Large intestine (tissue), 3 donors: ENCODE measurements around the gene HDAC6. TPM values are rescaled to one million over a fixed set of nuclear protein-coding genes. Genes with fewer than 3 reads are reported as not detected.
"Not testable (repeated sequence)": the region's sequence is repeated elsewhere in the genome, so short reads cannot be mapped to it uniquely, and the experiment has no call there.

Experiments
- DNase-seq, 2 donors: peaks; one replicate each; pipeline versions ENCODE4 v3.0.0 to v3.0.0-alpha.2; 2013
- H3K27ac ChIP-seq: one replicate; pipeline ENCODE4 v1.5.1; 2013; ENCODE audit warnings: low read length
- H3K27me3 ChIP-seq: 2 replicates; pipeline ENCODE4 v1.6.1; 2013; ENCODE audit warnings: low read length; ENCODE audit not compliant: control insufficient read depth, insufficient read depth
- H3K36me3 ChIP-seq: 2 replicates; pipeline ENCODE4 v1.6.1; 2013; ENCODE audit warnings: low read length; ENCODE audit not compliant: control insufficient read depth, insufficient read depth
- H3K4me1 ChIP-seq: one replicate; pipeline ENCODE4 v1.6.1; 2013; ENCODE audit warnings: low read length; ENCODE audit not compliant: control insufficient read depth, insufficient read depth
- H3K4me3 ChIP-seq: one replicate; pipeline ENCODE4 v1.5.1; 2013; ENCODE audit warnings: low read length
- H3K9me3 ChIP-seq: one replicate; pipeline ENCODE4 v1.6.1; 2013; ENCODE audit warnings: mild to moderate bottlenecking, low read depth, low read length, moderate library complexity; ENCODE audit not compliant: control insufficient read depth
- WGBS: methylation state at CpG from one replicate; pipeline ENCODE4 v1.1.5; 2013; ENCODE audit warnings: low lambda C conversion rate; ENCODE audit not compliant: insufficient coverage; 5-methylcytosine and 5-hydroxymethylcytosine counted together
- polyA plus RNA-seq: library from polyadenylated mRNA; unstranded; fragments of 120-200 nt; gene quantifications from one replicate; pipeline ENCODE4 v1.2.1, GENCODE V29; 2013

HDAC6 gene
- polyA plus RNA-seq, 1 donor: 133 TPM

DNA sequence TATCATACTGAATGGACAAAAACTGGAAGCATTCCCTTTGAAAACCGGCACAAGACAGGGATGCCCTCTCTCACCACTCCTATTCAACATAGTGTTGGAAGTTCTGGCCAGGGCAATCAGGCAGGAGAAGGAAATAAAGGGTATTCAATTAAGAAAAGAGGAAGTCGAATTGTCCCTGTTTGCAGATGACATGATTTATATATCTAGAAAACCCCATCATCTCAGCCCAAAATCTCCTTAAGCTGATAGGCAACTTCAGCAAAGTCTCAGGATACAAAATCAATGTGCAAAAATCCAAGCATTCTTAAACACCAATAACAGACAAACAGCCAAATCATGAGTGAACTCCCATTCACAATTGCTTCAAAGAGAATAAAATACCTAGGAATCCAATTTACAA lies 70.2 kb downstream of the HDAC6 start:
- not testable (repeated sequence) for DNase-seq, H3K4me1 ChIP-seq, H3K4me3 ChIP-seq, H3K9me3 ChIP-seq, H3K36me3 ChIP-seq, H3K27me3 ChIP-seq, H3K27ac ChIP-seq
- WGBS: no CpG with 5 or more reads among the region's 2 CpGs

Other genes starting within 250 kb of the HDAC6 start
- 257 TPM for gene RBM3, start 227.6 kb upstream of the HDAC6 start, polyA plus RNA-seq
- 107 TPM for gene WDR13, start 204.6 kb upstream of the HDAC6 start, polyA plus RNA-seq
- 6.3 TPM for gene WAS, start 118.3 kb upstream of the HDAC6 start, polyA plus RNA-seq
- gene SUV39H1, start 105.3 kb upstream of the HDAC6 start, polyA plus RNA-seq: 4.7 TPM
- 3.9 TPM for gene GLOD5, start 40.3 kb upstream of the HDAC6 start, polyA plus RNA-seq
- gene GATA1, start 15.5 kb upstream of the HDAC6 start, polyA plus RNA-seq: 0.76 TPM
- gene ERAS, start 24.4 kb downstream of the HDAC6 start, polyA plus RNA-seq: 0.27 TPM
- gene PCSK1N, start 33.5 kb downstream of the HDAC6 start, polyA plus RNA-seq: 178 TPM
- gene TIMM17B, start 95.7 kb downstream of the HDAC6 start, polyA plus RNA-seq: 42.3 TPM
- 99.9 TPM for gene PQBP1, start 95.9 kb downstream of the HDAC6 start, polyA plus RNA-seq
- gene SLC35A2, start 109.6 kb downstream of the HDAC6 start, polyA plus RNA-seq: 23.6 TPM
- 11.5 TPM for gene PIM2, start 117.0 kb downstream of the HDAC6 start, polyA plus RNA-seq
- 46.9 TPM for gene OTUD5, start 155.5 kb downstream of the HDAC6 start, polyA plus RNA-seq
- 2.5 TPM for gene KCND1, start 169.8 kb downstream of the HDAC6 start, polyA plus RNA-seq
- 51.4 TPM for gene GRIPAP1, start 200.2 kb downstream of the HDAC6 start, polyA plus RNA-seq
- 33.5 TPM for gene TFE3, start 241.3 kb downstream of the HDAC6 start, polyA plus RNA-seq